AG04450 (cell line): ENCODE results near the gene DENND2A. TPM values are rescaled to one million over a fixed set of nuclear protein-coding genes. Genes with fewer than 3 reads are reported as not detected.
"Not testable (repeated sequence)": the region's sequence is repeated elsewhere in the genome, so short reads cannot be mapped to it uniquely, and the experiment has no call there.

Experiments used
- CTCF ChIA-PET: fragments of 300-600, 350-600 bp; formaldehyde crosslinking; extraction: SDS; loops from one replicate; lab custom pipeline; 2022; ENCODE audit warnings: antibody characterized with exemption, inconsistent platforms; lab: Charles Lee
- POLR2A ChIA-PET: fragments of 350-600 bp; formaldehyde crosslinking; extraction: SDS; loops from one replicate; lab custom pipeline; 2021; ENCODE audit warnings: antibody characterized with exemption, inconsistent platforms; lab: Yijun Ruan, JAX
- DNase-seq: peaks from one replicate; pipeline ENCODE4 v3.0.0-alpha.2; 2011; ENCODE audit warnings: low read depth, low spot score
- H3K27ac ChIP-seq: one replicate; pipeline ENCODE4 v1.5.1; 2012; ENCODE audit warnings: low read depth, low read length, control low read depth
- H3K27me3 ChIP-seq: one replicate; pipeline ENCODE4 v1.6.0; 2012; ENCODE audit warnings: low read length; ENCODE audit not compliant: control insufficient read depth, insufficient read depth
- H3K4me3 ChIP-seq: 2 replicates; pipeline ENCODE4 v1.5.1; 2011; ENCODE audit warnings: mild to moderate bottlenecking, low read depth, low read length, control low read depth
- H3K9me3 ChIP-seq: 2 replicates; pipeline ENCODE4 v1.5.1; 2012; ENCODE audit warnings: low read length; ENCODE audit not compliant: control insufficient read depth, insufficient read depth
- polyA plus RNA-seq: library from polyadenylated mRNA; depleted of rRNA; stranded (reverse); fragments of >200 nt; gene quantifications from 2 replicates; pipeline ENCODE4 v1.2.3, GENCODE V29; 2011
- TF ChIP-seq, protein P1 (sequence below): IDR thresholded peaks from 2 replicates; pipeline ENCODE4 v1.5.1; 2011; ENCODE audit warnings: low read depth, low read length, control low read depth, inconsistent platforms

DENND2A gene
- polyA plus RNA-seq, 1 experiment, result 40.8 TPM

DNA sequence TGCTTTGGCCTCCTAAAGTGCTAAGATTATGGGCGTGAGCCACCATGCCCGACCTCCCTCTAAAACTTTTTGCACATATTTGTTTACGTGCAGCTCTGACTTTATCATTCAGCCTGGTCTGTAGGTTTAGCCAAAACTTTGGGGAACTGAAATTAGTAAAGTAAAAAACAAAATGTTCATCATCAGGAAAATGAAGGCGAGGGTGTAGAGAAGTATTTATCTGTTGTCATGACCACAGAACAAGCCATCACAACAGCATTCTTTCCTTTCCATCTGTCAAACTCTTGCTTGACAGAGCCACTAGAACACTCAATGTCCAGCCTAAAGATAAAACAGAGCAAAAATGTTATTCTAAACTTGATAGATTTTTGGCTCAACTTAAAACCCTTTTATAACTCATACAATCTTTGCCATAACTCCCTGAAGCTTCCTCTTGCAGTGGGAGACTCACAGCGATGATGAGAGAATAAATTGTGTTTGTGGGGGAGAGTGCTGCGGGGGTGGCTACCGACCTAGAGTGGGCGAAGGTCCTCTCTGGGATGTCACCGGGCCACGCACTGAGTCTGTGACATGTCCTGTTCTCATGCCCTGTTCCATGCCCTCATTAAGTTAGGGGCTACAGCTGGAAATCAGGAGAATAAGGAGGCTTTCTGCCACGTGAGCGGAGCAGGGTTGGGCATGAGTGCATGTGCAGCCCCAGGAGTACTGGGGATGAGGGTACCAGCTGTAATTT lies 102.7 kb downstream of the DENND2A start:
- Histone ChIP-seq H3K27me3 (no peaks in the 10 kb centered on the region), H3K4me3 (no peak overlapping the region), H3K27ac (no peak overlapping the region), H3K9me3 (peaks cover 8% of the 10 kb centered on the region; the same call in 1 of the 2 replicates)
- TF ChIP-seq, protein P1, sequence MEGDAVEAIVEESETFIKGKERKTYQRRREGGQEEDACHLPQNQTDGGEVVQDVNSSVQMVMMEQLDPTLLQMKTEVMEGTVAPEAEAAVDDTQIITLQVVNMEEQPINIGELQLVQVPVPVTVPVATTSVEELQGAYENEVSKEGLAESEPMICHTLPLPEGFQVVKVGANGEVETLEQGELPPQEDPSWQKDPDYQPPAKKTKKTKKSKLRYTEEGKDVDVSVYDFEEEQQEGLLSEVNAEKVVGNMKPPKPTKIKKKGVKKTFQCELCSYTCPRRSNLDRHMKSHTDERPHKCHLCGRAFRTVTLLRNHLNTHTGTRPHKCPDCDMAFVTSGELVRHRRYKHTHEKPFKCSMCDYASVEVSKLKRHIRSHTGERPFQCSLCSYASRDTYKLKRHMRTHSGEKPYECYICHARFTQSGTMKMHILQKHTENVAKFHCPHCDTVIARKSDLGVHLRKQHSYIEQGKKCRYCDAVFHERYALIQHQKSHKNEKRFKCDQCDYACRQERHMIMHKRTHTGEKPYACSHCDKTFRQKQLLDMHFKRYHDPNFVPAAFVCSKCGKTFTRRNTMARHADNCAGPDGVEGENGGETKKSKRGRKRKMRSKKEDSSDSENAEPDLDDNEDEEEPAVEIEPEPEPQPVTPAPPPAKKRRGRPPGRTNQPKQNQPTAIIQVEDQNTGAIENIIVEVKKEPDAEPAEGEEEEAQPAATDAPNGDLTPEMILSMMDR, result no peak
- CTCF ChIA-PET, result interaction anchor here (0.6 to 1.9 kb wide), 3 partner anchors 10 to 97 kb away, joined by 4 to 6 read pairs (median 4); no protein-coding TSS in a partner anchor
- DNase-seq, result no peak
- POLR2A ChIA-PET, result interaction anchor here (0.6 kb wide), 1 partner anchor 20 kb away, joined by 3 read pairs; no protein-coding TSS in a partner anchor

GRCh38 chr7:140534743-140535142 lies 105.9 kb downstream of the DENND2A start:
- ChIA-PET CTCF (no interaction called here), POLR2A (interaction anchor here (0.6 kb wide), 1 partner anchor 81 kb away, joined by 4 read pairs; no protein-coding TSS in a partner anchor)
- DNase-seq, result no peak
- TF ChIP-seq, protein P1, result no peak
- Histone ChIP-seq H3K27ac (no peak overlapping the region), H3K27me3 (no peaks in the 10 kb centered on the region), H3K4me3 (no peak overlapping the region), H3K9me3 (peaks cover 7% of the 10 kb centered on the region; the same call in 1 of the 2 replicates)

- ChIA-PET POLR2A (no interaction called here), CTCF (no interaction called here)
- DNase-seq, result no peak
- H3K9me3 ChIP-seq, result no peaks in the 10 kb centered on the region
- TF ChIP-seq, protein P1, result no peak
- H3K27ac ChIP-seq, result peak overlapping the region; percentile 11
- H3K4me3 ChIP-seq, result no peak overlapping the region
- H3K27me3 ChIP-seq, result no peaks in the 10 kb centered on the region
Observed at GRCh38 chr7:140533394-140533872, 107.2 kb downstream of the DENND2A start.

- POLR2A ChIA-PET, H3K27ac ChIP-seq, H3K27me3 ChIP-seq, CTCF ChIA-PET, DNase-seq, H3K4me3 ChIP-seq, H3K9me3 ChIP-seq: not testable (repeated sequence)
Observed at GRCh38 chr7:140529428-140529827, 111.2 kb downstream of the DENND2A start.

GRCh38 chr7:140526787-140527664 lies 113.6 kb downstream of the DENND2A start:
- CTCF ChIA-PET, result interaction anchor here (0.5 to 2.3 kb wide), 2 partner anchors 126 to 135 kb away, joined by 6 to 7 read pairs; no protein-coding TSS in a partner anchor
- Histone ChIP-seq H3K27ac (no peak overlapping the region), H3K9me3 (no peaks in the 10 kb centered on the region), H3K27me3 (no peaks in the 10 kb centered on the region), H3K4me3 (no peak overlapping the region)
- DNase-seq, result no peak
- TF ChIP-seq, protein P1, result no peak
- POLR2A ChIA-PET, result no interaction called here
